DMS 273 (cell line): Measurements from ENCODE around the gene OXTR.

Source experiments
- DNase-seq: peaks from one replicate; lab custom pipeline; 2025; ENCODE audit not compliant: unreplicated experiment; lab: John Stamatoyannopoulos, UW

Gene OXTR

GRCh38 chr3:8767667-8768363 is 1.6 kb downstream of the OXTR start:
- DNase-seq = peak; percentile 58

GRCh38 chr3:8767256-8767666 is 2.2 kb downstream of the OXTR start:
- no peak for DNase-seq

GRCh38 chr3:8766148-8766547 is 3.3 kb downstream of the OXTR start:
- DNase-seq = no peak

GRCh38 chr3:8765528-8765927 is 3.9 kb downstream of the OXTR start:
- DNase-seq = no peak

- DNase-seq = no peak
Measured at GRCh38 chr3:8764528-8764927, 4.9 kb downstream of the OXTR start.

- DNase-seq = peak; percentile 8
Measured at GRCh38 chr3:8762607-8763377, 6.6 kb downstream of the OXTR start.

- DNase-seq = no peak
Measured at GRCh38 chr3:8761866-8762265, 7.5 kb downstream of the OXTR start.

GRCh38 chr3:8760506-8760905 is 8.9 kb downstream of the OXTR start:
- DNase-seq = no peak

- no peak for DNase-seq
Measured at GRCh38 chr3:8760091-8760490, 9.3 kb downstream of the OXTR start.

GRCh38 chr3:8759038-8759707 is 10.2 kb downstream of the OXTR start:
- no peak for DNase-seq

- peak; percentile 15 for DNase-seq
Measured at GRCh38 chr3:8757551-8758518, 11.6 kb downstream of the OXTR start.

GRCh38 chr3:8756671-8757070 is 12.7 kb downstream of the OXTR start:
- DNase-seq = no peak

- peak; percentile 29 for DNase-seq
Measured at GRCh38 chr3:8755564-8756237, 13.7 kb downstream of the OXTR start.

- no peak for DNase-seq
Measured at GRCh38 chr3:8755097-8755496, 14.3 kb downstream of the OXTR start.

GRCh38 chr3:8752832-8753231 is 16.6 kb downstream of the OXTR start:
- no peak for DNase-seq

GRCh38 chr3:8749316-8749715 is 20.1 kb downstream of the OXTR start:
- DNase-seq = no peak

- no peak for DNase-seq
Measured at GRCh38 chr3:8746780-8747345, 22.6 kb downstream of the OXTR start.

GRCh38 chr3:8745619-8746370 is 23.6 kb downstream of the OXTR start:
- no peak for DNase-seq

- DNase-seq = no peak
Measured at GRCh38 chr3:8743911-8744310, 25.5 kb downstream of the OXTR start.
